HG02798 (cell line): ENCODE results near the gene PYCR2.
"Not testable (repeated sequence)": the region's sequence is repeated elsewhere in the genome, so short reads cannot be mapped to it uniquely, and the experiment has no call there.

Experiments
- ATAC-seq: cut with Tn5 transposase; IDR thresholded peaks from one replicate; pipeline ENCODE4 v1.9.1; 2021; ENCODE audit warnings: mild to moderate bottlenecking; ENCODE audit not compliant: unreplicated experiment, poor library complexity

Gene PYCR2

GRCh38 chr1:225896494-225896893 lies 27.6 kb downstream of the PYCR2 start:
- ATAC-seq: no peak

GRCh38 chr1:225892307-225892706 lies 31.7 kb downstream of the PYCR2 start:
- ATAC-seq: no peak

- no peak for ATAC-seq
Observed at GRCh38 chr1:225891229-225891972, 32.6 kb downstream of the PYCR2 start.

GRCh38 chr1:225890346-225891228 lies 33.5 kb downstream of the PYCR2 start:
- no peak for ATAC-seq

GRCh38 chr1:225889743-225890142 lies 34.3 kb downstream of the PYCR2 start:
- ATAC-seq: no peak

GRCh38 chr1:225888898-225889601 lies 35.0 kb downstream of the PYCR2 start, which contains the start of gene LEFTY1:
Gene LEFTY1 (minus strand): TSS chr1:225889146. CDS start chr1:225889066, 80 bp downstream.
- ATAC-seq: no peak

- ATAC-seq: no peak
Observed at GRCh38 chr1:225888289-225888897, 35.7 kb downstream of the PYCR2 start.

GRCh38 chr1:225887554-225888288 lies 36.3 kb downstream of the PYCR2 start:
- ATAC-seq: not testable (repeated sequence)

GRCh38 chr1:225887030-225887314 lies 37.1 kb downstream of the PYCR2 start:
- ATAC-seq: no peak

- ATAC-seq: no peak
Observed at GRCh38 chr1:225886159-225887029, 37.7 kb downstream of the PYCR2 start.

GRCh38 chr1:225885336-225885735 lies 38.7 kb downstream of the PYCR2 start:
- no peak for ATAC-seq

GRCh38 chr1:225883616-225884265 lies 40.3 kb downstream of the PYCR2 start:
- no peak for ATAC-seq

- ATAC-seq: peak; percentile 21
Observed at GRCh38 chr1:225882694-225883615, 41.1 kb downstream of the PYCR2 start.

- ATAC-seq: peak; percentile 81
Observed at GRCh38 chr1:225881959-225882693, 41.9 kb downstream of the PYCR2 start, which contains the start of gene TMEM63A. Gene TMEM63A (minus strand): TSS chr1:225882380. CDS start chr1:225877580, 4,800 bp downstream.

GRCh38 chr1:225881081-225881958 lies 42.7 kb downstream of the PYCR2 start:
- ATAC-seq: peak; percentile 17

- no peak for ATAC-seq
Observed at GRCh38 chr1:225880636-225881035, 43.4 kb downstream of the PYCR2 start.
